Measurements from ENCODE around the gene ANKS6.

Gene ANKS6

DNA sequence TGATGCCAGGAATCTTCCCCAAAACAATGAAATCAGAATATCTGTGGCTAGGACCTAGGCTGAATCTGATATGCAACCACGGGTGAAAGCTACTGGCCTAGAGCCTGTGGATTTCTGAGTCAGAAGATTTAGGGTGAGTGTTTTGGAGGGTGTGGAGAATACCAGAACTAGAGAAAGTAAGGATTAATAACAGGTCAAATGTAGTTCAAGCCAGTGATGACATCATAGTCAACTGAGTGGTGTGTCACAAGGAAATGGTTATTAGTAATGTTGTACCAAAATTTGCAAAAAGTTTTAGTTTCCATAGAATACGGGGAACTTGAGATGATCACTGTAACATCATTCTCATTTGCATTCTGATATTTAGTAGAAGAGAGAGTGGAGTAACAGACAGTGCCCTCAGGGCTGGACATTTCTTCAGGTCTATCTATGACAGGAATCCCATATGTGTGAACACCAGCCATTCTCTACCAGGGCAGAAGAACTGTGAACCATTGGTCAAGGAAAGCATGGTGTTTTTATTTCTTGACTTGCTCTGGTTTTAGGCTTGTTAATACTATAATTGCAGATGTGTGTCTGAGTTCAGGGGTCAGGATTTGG lies 14.8 kb upstream of the ANKS6 start:
- FAIRE-seq, result no peak

GRCh38 chr9:98810102-98810842 lies 13.9 kb upstream of the ANKS6 start:
- no peak for FAIRE-seq

GRCh38 chr9:98809311-98810101 lies 13.2 kb upstream of the ANKS6 start:
- no peak for FAIRE-seq

- FAIRE-seq, result no peak
Measured at GRCh38 chr9:98808875-98809274, 12.5 kb upstream of the ANKS6 start.

- no peak for FAIRE-seq
Measured at GRCh38 chr9:98808411-98808815, 12.1 kb upstream of the ANKS6 start.

- FAIRE-seq, result no peak
Measured at GRCh38 chr9:98807814-98808195, 11.4 kb upstream of the ANKS6 start.

GRCh38 chr9:98807070-98807813 lies 10.9 kb upstream of the ANKS6 start, which contains the start of gene GALNT12:
Gene GALNT12, plus strand, starts transcription at chr9:98807670. Its CDS starts 29 bp downstream, at chr9:98807699.
- no peak for FAIRE-seq

- FAIRE-seq, result no peak
Measured at GRCh38 chr9:98806394-98807035, 10.2 kb upstream of the ANKS6 start.

DNA sequence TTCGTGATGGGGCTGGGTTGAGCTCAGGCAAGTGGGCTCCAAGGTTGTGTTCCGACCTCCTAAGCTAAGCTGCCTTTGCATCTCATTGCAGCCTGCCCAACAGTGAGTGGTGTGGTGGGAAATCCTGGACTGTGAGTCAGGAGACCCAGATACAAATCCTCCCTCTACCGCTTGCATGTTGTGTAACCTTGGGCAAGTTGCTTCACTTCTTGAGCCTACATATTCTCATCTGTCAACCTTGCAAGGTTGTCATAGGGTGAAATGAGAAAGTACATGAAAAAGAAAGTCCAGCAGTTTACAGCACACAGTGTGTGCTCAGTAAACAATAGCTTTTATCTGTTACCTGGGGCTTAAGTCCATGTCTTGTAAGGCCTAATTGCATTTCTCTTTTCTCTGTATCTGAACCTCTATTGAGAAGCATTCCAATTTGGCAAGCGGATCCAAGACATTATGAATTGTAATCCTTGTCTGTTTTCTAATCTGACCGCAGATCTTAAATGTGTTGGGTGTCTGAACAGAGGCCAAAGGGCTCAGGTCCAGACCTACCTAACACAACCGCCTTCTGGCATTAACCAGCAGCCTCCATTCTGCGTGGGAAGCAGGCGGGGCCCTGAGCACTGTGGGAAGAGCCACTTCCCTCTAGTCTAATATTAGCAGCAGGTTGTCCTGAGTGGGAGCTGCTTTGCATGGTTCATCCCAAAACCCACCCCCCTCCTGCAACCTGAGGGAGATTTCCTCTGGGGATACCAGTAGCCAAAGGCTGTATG lies 9.3 kb upstream of the ANKS6 start:
- no peak for FAIRE-seq

- FAIRE-seq, result no peak
Measured at GRCh38 chr9:98804083-98804482, 7.7 kb upstream of the ANKS6 start.

DNA sequence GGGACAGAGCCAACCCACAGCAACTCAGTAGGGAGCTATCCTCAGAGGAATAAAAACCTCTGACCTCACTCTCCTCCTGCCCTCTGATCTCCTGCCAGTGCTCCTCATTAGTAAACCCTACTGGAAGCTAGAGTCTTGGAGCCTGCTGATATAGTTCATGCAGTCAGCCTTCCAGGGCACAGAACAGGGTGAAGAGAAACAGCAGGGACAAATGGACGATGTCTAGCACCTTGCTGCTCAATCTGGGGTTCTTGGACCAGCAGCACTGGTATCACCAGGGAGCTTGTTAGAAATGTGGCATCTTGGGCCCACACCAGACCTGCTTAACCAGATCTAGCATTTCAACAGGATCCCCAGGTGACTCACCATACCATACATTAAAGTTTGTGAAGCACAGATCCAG lies 5.6 kb upstream of the ANKS6 start:
- FAIRE-seq, result no peak

DNA sequence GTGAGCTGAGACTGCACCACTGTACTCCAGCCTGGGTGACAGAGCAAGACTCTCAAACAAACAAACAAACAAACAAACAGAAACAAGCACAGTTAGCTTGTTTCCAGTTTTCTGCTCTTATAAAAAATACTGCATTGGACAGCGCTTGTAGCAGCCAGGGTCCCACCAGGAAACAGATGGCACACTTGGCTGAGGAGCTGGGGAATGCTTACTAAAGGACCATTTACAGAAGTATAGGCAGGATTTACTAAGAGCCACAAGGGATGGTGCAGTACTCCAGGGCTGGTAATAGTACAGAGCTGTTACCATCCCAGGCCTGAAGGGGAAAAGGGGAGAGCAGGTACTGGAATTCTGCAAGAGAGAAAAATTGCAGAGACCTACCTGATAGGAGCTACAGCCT lies 5.2 kb upstream of the ANKS6 start:
- FAIRE-seq, result no peak

DNA sequence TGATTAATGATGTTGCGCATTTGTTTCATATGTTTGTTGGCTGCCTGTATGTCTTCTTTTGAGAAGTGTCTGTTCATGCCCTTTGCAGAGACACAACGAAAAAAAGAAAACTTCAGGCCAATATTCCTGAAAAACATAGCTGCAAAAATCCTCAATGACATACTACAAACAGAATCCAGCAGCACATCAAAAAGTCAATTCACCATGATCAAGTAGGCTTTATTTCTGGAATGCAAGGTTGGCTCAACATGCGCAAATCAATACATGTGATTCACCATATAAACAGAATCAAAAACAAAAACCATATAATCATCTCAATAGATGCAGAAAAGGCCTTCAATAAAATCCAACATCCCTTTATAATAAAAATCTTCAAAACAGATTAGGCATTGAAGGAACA lies 1.9 kb upstream of the ANKS6 start:
- no peak for FAIRE-seq

GRCh38 chr9:98797491-98797890 lies 1.1 kb upstream of the ANKS6 start:
- FAIRE-seq, result no peak

DNA sequence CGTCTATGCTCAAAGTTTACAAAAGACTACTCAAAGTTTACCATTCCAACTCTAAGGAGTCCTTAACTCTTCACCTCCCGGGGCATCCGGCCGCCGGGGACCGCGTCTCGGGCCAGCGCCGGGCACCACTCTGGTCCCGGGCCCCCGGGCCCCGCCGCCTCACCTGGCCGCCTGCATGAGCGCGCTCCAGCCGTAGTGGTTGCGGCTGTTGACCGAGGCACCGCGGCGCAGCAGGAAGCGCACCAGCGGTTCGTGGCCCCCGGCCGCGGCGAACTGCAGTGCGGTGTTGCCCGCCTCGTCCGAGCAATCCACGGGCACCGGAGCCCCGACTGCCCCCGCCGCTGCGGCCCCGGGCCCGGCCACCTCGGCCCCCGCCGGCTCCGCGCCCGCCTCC lies 388 bp downstream of the ANKS6 start:
- no peak for FAIRE-seq

DNA sequence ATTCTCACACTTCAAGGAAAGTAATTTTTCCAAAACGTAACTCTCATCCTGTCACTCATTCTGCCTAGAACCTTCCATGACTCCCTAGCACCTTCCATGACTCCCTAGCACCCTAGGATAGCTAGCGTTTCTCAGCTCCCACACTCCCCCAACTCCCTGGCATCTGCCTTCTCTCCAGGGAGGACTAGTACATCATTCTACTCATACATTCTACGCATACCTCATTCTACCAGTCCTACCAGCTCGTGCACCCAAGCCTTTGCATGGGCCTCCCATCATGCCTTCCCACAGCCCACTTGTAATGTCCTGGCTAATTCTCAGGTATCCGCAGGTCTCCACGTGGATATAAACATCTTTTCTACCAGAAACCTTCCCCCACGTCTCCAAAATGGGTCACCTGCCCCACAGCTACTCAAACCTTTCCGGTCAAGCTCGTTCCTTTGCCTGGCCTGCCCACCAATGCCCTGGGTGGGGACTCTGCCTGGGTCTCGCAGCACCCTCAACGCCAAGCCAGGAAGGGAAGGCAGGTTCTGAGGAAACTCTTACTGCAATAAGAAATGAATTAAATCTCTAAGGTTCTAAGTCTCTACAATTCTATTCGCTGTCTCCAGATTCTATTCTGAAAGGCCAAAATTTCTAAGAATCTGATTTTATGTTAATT lies 930 bp downstream of the ANKS6 start:
- FAIRE-seq, result no peak

- no peak for FAIRE-seq
Measured at GRCh38 chr9:98794802-98795201, 1.6 kb downstream of the ANKS6 start.

DNA sequence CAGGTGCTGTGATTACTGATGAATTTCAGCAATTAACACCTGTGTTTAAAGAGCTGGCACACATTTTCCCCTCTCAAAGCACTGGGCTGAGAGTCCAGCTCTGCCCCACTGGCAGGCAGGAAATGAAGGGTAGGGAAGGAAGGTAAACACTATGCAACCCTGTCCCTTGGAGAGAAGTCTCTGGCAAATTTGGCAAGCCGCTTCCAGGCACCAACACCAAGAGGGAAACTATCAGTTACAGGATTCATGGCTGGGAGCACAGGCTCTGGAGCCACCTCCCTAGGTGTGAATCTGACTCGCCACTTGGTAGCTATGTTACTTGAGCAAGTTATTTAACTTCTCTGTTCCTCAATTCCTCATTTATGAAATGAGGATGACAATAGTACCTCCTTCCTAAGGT lies 3.3 kb downstream of the ANKS6 start:
- no peak for FAIRE-seq

GRCh38 chr9:98791608-98792490 lies 4.5 kb downstream of the ANKS6 start:
- FAIRE-seq, result no peak
